Neural progenitor cell (in vitro differentiated cells): Measurements from ENCODE around the gene IRX3.

ENCODE experiments used
- CTCF ChIP-seq: fragments of 200-600 bp; sonication (generic); IDR thresholded peaks from 2 replicates; pipeline ENCODE4 v1.5.1; 2017; ENCODE audit warnings: antibody characterized with exemption, mild to moderate bottlenecking
- EZH2 ChIP-seq: fragments of 200-600 bp; sonication (generic); IDR thresholded peaks from 2 replicates; pipeline ENCODE4 v1.6.1; 2017; ENCODE audit warnings: antibody characterized with exemption, mild to moderate bottlenecking, moderate library complexity

- TF ChIP-seq CTCF (no peak), EZH2 (no peak)
These were observed 15.9 kb downstream of the IRX3 start for GRCh38 chr16:54270711-54271110.
